GM23338 (cell line): ENCODE results near the gene MARK3. TPM values are rescaled to one million over a fixed set of nuclear protein-coding genes. Genes with fewer than 3 reads are reported as not detected.
A peak's percentile ranks its signal among the peaks of the same experiment; 100 is the strongest.

Experiments
- ATAC-seq: fragments of 200-7000 bp; cut with Tn5 transposase; 3 replicates; pipeline ENCODE4 v1.9.1; 2020
- DNase-seq: peaks from one replicate; pipeline ENCODE4 v3.0.0-alpha.2; 2015; ENCODE audit warnings: low spot score
- H2AFZ ChIP-seq: fragments of 200-600 bp; sonication (generic); 2 replicates; pipeline ENCODE4 v1.8.0; 2016; ENCODE audit warnings: antibody characterized with exemption, mild to moderate bottlenecking, moderate library complexity
- H3F3A ChIP-seq: fragments of 200-600 bp; sonication (generic); replicated peaks from 2 replicates; pipeline ENCODE4 v1.8.0; 2017; ENCODE audit warnings: antibody characterized with exemption, mixed run types, low read depth
- H3K27ac ChIP-seq: fragments of 200-600 bp; sonication (generic); 2 replicates; pipeline ENCODE4 v1.6.1; 2016; ENCODE audit warnings: low read depth
- H3K27me3 ChIP-seq: fragments of 200-600 bp; sonication (generic); 2 replicates; pipeline ENCODE4 v1.8.0; 2016; ENCODE audit warnings: mild to moderate bottlenecking, mixed run types, moderate library complexity; ENCODE audit not compliant: insufficient read depth
- H3K36me3 ChIP-seq: fragments of 200-600 bp; sonication (generic); 2 replicates; pipeline ENCODE4 v1.8.0; 2016; ENCODE audit warnings: mild to moderate bottlenecking; ENCODE audit not compliant: insufficient read depth
- H3K4me1 ChIP-seq: fragments of 200-600 bp; sonication (generic); 2 replicates; pipeline ENCODE4 v1.8.0; 2016; ENCODE audit warnings: mild to moderate bottlenecking, moderate library complexity; ENCODE audit not compliant: insufficient read depth
- H3K4me2 ChIP-seq: fragments of 200-600 bp; sonication (generic); 2 replicates; pipeline ENCODE4 v1.7.1; 2017; ENCODE audit warnings: mixed run types
- H3K4me3 ChIP-seq: fragments of 200-600 bp; sonication (generic); 2 replicates; pipeline ENCODE4 v1.6.1; 2016; ENCODE audit warnings: mixed run types
- H3K79me2 ChIP-seq: fragments of 200-600 bp; sonication (generic); replicated peaks from 2 replicates; pipeline ENCODE4 v1.8.0; 2017; ENCODE audit warnings: mild to moderate bottlenecking; ENCODE audit not compliant: insufficient read depth
- H3K9me2 ChIP-seq: fragments of 200-600 bp; sonication (generic); 2 replicates; pipeline ENCODE4 v1.8.0; 2017; ENCODE audit not compliant: insufficient read depth
- H4K20me1 ChIP-seq: fragments of 200-600 bp; sonication (generic); replicated peaks from 2 replicates; pipeline ENCODE4 v1.8.0; 2017; ENCODE audit warnings: mild to moderate bottlenecking; ENCODE audit not compliant: insufficient read depth
- H3K27ac Mint-ChIP-seq: 2 replicates; pipeline ENCODE4 v1.8.0; 2020; ENCODE audit warnings: inconsistent platforms, mild to moderate bottlenecking, moderate library complexity, mixed read lengths
- H3K27me3 Mint-ChIP-seq: 3 replicates; pipeline ENCODE4 v1.8.0; 2022; ENCODE audit warnings: low read depth, mild to moderate bottlenecking, moderate library complexity, mixed read lengths, inconsistent platforms; ENCODE audit not compliant: insufficient read depth, poor library complexity
- H3K36me3 Mint-ChIP-seq: 3 replicates; pipeline ENCODE4 v1.8.0; 2021; ENCODE audit warnings: low read depth, mild to moderate bottlenecking, inconsistent platforms, moderate library complexity, mixed read lengths
- H3K4me1 Mint-ChIP-seq: 3 replicates; pipeline ENCODE4 v1.8.0; 2020; ENCODE audit warnings: mild to moderate bottlenecking, inconsistent platforms, mixed read lengths
- H3K4me3 Mint-ChIP-seq: 3 replicates; pipeline ENCODE4 v1.8.0; 2021; ENCODE audit warnings: moderate library complexity, mild to moderate bottlenecking, inconsistent platforms, mixed read lengths
- H3K9me3 Mint-ChIP-seq: 3 replicates; pipeline ENCODE4 v1.8.0; 2020; ENCODE audit warnings: moderate library complexity, mild to moderate bottlenecking, inconsistent platforms, mixed read lengths
- EZH2 ChIP-seq: fragments of 200-600 bp; sonication (generic); IDR thresholded peaks from one replicate; pipeline ENCODE4 v1.8.0; 2017; ENCODE audit warnings: antibody characterized with exemption, mild to moderate bottlenecking, low read depth; ENCODE audit not compliant: unreplicated experiment
- POLR2AphosphoS5 ChIP-seq: IDR thresholded peaks from 2 replicates; pipeline ENCODE4 v1.6.1; 2016; ENCODE audit warnings: antibody characterized with exemption, low read depth
- REST ChIP-seq: IDR thresholded peaks from one replicate; pipeline ENCODE4 v1.6.1; 2018; ENCODE audit warnings: antibody characterized with exemption; ENCODE audit not compliant: unreplicated experiment
- STAT1 ChIP-seq: IDR thresholded peaks from one replicate; pipeline ENCODE4 v1.6.1; 2016; ENCODE audit warnings: antibody characterized with exemption; ENCODE audit not compliant: unreplicated experiment
- ZNF331 ChIP-seq: fragments of 250-450 bp; sonication (Bioruptor Pico); IDR thresholded peaks from 2 replicates; pipeline ENCODE4 v1.5.0; 2020; ENCODE audit warnings: low read depth, mild to moderate bottlenecking, moderate library complexity
- polyA plus RNA-seq: library from polyadenylated mRNA; unstranded; fragments of >200 nt; fragmentation: Nextera tagmentation; extraction: Ambion mirVana; gene quantifications from 2 replicates; pipeline ENCODE4 v1.2.1, GENCODE V29; 2016
- total RNA-seq: library from RNA; depleted of rRNA; stranded (reverse); fragments of >200 nt; shearing (Covaris generic); gene quantifications from 2 replicates; pipeline ENCODE4 v1.2.3, GENCODE V29; 2014
- TF ChIP-seq, protein P1 (sequence below), 2 experiments: fragments of 200-600 bp in 1 of 2; sonication (generic) in 1 of 2; conservative IDR thresholded peaks; 2 replicates each; pipeline versions ENCODE4 v1.5.1 to v1.6.1; 2016 to 2017; ENCODE audit warnings: antibody characterized with exemption in 2 of 2, low read depth in 2 of 2, mild to moderate bottlenecking in 2 of 2, moderate library complexity in 1 of 2

MARK3 gene
- total and polyA plus RNA-seq, 2 experiments from 2014 or later: 45.9 to 69.7 TPM

DNA sequence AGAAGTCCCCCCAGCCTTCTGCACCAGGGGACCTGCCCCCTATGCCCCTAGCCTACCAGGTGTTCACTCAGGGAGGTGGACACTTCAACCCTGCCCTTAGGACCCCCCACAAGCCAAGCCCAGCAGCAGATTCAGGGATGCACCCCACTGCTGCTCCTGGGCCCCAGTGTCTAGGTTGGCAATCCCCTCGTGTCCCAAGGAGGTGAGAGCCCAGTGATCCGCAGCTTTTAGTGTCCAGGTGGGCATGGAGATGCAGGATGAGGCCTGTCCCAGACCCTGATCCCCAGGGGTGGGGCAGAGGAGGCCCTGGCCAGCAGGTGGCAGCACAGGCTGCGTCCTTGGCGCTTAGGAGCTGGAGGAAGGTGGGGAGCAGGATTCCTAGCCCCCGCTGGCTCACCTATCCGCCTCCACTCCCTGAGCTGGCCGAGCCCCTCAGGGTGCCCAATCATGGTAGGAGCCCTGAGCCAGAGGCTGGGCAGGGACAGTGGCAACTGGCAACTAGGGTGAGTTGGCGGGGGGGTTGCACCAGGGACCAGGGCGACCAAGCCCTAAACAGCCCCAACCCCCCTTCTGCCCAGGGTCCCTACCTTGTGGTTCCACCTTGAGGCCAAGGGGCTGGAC, 133.3 kb downstream of the MARK3 start:
- Mint-ChIP-seq H3K36me3 (peaks cover 14% of the 10 kb centered on the region), H3K9me3 (peaks cover under 1% of the 10 kb centered on the region; the same call in 2 of the 3 replicates), H3K27ac (no peak overlapping the region), H3K27me3 (peaks cover 31% of the 10 kb centered on the region), H3K4me3 (no peak overlapping the region), H3K4me1 (peaks cover 25% of the 10 kb centered on the region)
- Histone ChIP-seq H3K79me2 (no peaks in the 10 kb centered on the region), H3K4me2 (peak overlapping the region; percentile 64; the same call in 1 of the 2 replicates), H4K20me1 (peaks cover 11% of the 10 kb centered on the region), H2AFZ (no peak overlapping the region), H3F3A (peaks cover 30% of the 10 kb centered on the region), H3K9me2 (no peaks in the 10 kb centered on the region), H3K4me1 (peaks cover 14% of the 10 kb centered on the region), H3K36me3 (no peaks in the 10 kb centered on the region; the same call in 1 of the 2 replicates), H3K27me3 (peaks cover 4% of the 10 kb centered on the region), H3K4me3 (0 out of 2 replicates have a peak overlapping the region, but pooled peaks have one; percentile 20), H3K27ac (peak overlapping the region; percentile 80; the same call in 1 of the 2 replicates)
- DNase-seq: peak; percentile 91
- ATAC-seq: peak; percentile 52
- TF ChIP-seq, protein P1, sequence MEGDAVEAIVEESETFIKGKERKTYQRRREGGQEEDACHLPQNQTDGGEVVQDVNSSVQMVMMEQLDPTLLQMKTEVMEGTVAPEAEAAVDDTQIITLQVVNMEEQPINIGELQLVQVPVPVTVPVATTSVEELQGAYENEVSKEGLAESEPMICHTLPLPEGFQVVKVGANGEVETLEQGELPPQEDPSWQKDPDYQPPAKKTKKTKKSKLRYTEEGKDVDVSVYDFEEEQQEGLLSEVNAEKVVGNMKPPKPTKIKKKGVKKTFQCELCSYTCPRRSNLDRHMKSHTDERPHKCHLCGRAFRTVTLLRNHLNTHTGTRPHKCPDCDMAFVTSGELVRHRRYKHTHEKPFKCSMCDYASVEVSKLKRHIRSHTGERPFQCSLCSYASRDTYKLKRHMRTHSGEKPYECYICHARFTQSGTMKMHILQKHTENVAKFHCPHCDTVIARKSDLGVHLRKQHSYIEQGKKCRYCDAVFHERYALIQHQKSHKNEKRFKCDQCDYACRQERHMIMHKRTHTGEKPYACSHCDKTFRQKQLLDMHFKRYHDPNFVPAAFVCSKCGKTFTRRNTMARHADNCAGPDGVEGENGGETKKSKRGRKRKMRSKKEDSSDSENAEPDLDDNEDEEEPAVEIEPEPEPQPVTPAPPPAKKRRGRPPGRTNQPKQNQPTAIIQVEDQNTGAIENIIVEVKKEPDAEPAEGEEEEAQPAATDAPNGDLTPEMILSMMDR (conservative IDR thresholded peaks at IDR 0.05; ENCODE audit: low read depth in 2 of 2): peak; percentile 93 to 96
- TF ChIP-seq ZNF331 (CRISPR knock-in tag): no peak
- peak; percentile 24 for TF ChIP-seq POLR2AphosphoS5

- H3K4me3 Mint-ChIP-seq: peak overlapping the region; percentile 52
- Histone ChIP-seq H3K27me3 (peaks cover 11% of the 10 kb centered on the region), H3F3A (peaks cover 29% of the 10 kb centered on the region), H4K20me1 (peaks cover 11% of the 10 kb centered on the region), H3K9me2 (no peaks in the 10 kb centered on the region), H3K36me3 (no peaks in the 10 kb centered on the region; the same call in 1 of the 2 replicates), H2AFZ (no peak overlapping the region), H3K79me2 (no peaks in the 10 kb centered on the region), H3K4me2 (peak overlapping the region; percentile 64; the same call in 1 of the 2 replicates), H3K4me1 (peaks cover 17% of the 10 kb centered on the region), H3K27ac (peak overlapping the region; percentile 80; the same call in 1 of the 2 replicates), H3K4me3 (0 out of 2 replicates have a peak overlapping the region, but pooled peaks have one; percentile 20)
- H3K4me1 Mint-ChIP-seq: peaks cover 28% of the 10 kb centered on the region
- ATAC-seq: no peak
- H3K9me3 Mint-ChIP-seq: peaks cover 4% of the 10 kb centered on the region; the same call in 2 of the 3 replicates
- H3K36me3 Mint-ChIP-seq: peaks cover 14% of the 10 kb centered on the region
- TF ChIP-seq POLR2AphosphoS5: no peak
- TF ChIP-seq, protein P1 (conservative IDR thresholded peaks at IDR 0.05; ENCODE audit: low read depth in 2 of 2): no peak
- no peak for TF ChIP-seq STAT1
- TF ChIP-seq REST: no peak
- no peak for TF ChIP-seq ZNF331 (CRISPR knock-in tag)
- no peak for TF ChIP-seq EZH2
- peaks cover 35% of the 10 kb centered on the region for H3K27me3 Mint-ChIP-seq
- H3K27ac Mint-ChIP-seq: 0 out of 2 replicates have a peak overlapping the region, but pooled peaks have one; percentile 52
- no peak for DNase-seq
Observed at GRCh38 chr14:103519043-103519836, 134.0 kb downstream of the MARK3 start.
